ENCODE results near the gene FBLN1. TPM values are rescaled to one million over a fixed set of nuclear protein-coding genes. Genes with fewer than 3 reads are reported as not detected.

The FBLN1 gene
- total and polyA plus RNA-seq, 2 donors (not counting 3 experiments of a cell fraction or from before 2014, with no cell fraction given), result 1.2 to 4.0 TPM

DNA sequence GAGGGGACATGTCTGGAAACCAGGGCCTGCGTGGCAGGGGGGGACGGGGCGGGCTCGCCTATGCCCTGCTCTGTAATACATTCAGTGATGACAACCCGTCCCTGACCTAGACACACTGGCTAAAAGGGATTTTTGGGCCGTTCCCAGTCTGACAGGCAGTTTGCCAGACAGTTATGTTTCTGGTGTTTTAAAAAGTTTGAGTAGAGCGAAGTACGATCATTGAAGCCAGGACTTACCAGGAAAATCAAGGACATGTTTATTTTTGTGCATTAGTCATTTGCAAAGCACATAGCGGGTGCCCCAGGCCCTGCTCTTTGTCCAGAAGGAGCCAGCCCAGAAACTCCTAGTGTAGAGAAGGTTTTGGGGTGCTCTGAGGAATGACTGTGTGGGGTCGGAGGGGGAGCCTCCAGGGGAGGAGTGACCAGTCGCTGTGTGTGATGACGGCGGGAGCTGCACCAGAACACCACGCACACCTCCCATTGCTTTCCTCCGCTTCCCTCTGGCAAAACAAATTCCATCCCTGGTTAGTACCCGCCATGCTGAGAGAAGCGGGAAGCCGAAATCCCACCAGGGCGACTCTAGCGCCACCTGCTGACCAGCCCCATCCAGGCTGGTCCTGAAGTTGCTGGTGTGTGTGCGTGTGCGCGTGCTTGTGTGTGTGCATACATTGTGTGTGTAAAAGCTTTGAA lies 50.8 kb downstream of the FBLN1 start:
- H3K4me3 ChIP-seq (replicated peaks in 1 of 3; ENCODE audit: insufficient read depth in 1 of 3, low read depth in 1 of 3, low read length in 3 of 3), result no peak overlapping the region
- no peaks in the 10 kb centered on the region for H3K27me3 ChIP-seq (ENCODE audit: control insufficient read depth in 2 of 2, insufficient read depth in 2 of 2, low read length in 2 of 2)
- no peaks in the 10 kb centered on the region for H3K9me1 ChIP-seq (replicated peaks; ENCODE audit: control insufficient read depth, extremely low read depth, insufficient read depth, low read length)
- no peak overlapping the region for H3K4me2 ChIP-seq (ENCODE audit: insufficient read depth, low read length)
- POLR2A ChIA-PET, result no interaction called here
- CTCF ChIA-PET, result interaction anchor here (0.7 to 4.2 kb wide), 11 partner anchors 10 to 451 kb away, joined by 3 to 52 read pairs (median 4); no protein-coding TSS in a partner anchor
- BruUV-seq (replicated peaks), result no TSS peak
- dilution Hi-C loops (cut with MboI; ENCODE audit: extremely low pct_ligation_motif_present, low sequenced_read_pairs), result no loop called here
- no peaks in the 10 kb centered on the region for H4K20me1 ChIP-seq (replicated peaks; ENCODE audit: control insufficient read depth, extremely low read depth, insufficient read depth, low read length)
- FAIRE-seq, result peak; percentile 89
- DNase-seq (ENCODE audit: low read depth, low spot score), result peak; percentile 71
- no peaks in the 10 kb centered on the region for H3K79me2 ChIP-seq (ENCODE audit: control insufficient read depth, insufficient read depth, low read length)
- no peaks in the 10 kb centered on the region for H3K4me1 ChIP-seq (ENCODE audit: control insufficient read depth, extremely low read depth, insufficient read depth, low read length)
- no peak overlapping the region for H3K9ac ChIP-seq (replicated peaks; ENCODE audit: extremely low read depth, insufficient read depth, low read length)
- peak overlapping the region; percentile 91 for H2AFZ ChIP-seq (ENCODE audit: low read depth, low read length)
- H3K27ac ChIP-seq (ENCODE audit: insufficient read depth, low read depth, low read length), result no peak overlapping the region
- no peaks in the 10 kb centered on the region for H3K36me3 ChIP-seq (ENCODE audit: control insufficient read depth in 2 of 2, extremely low read depth in 1 of 2, insufficient read depth in 2 of 2, low read length in 2 of 2)
- H3K9me3 ChIP-seq (replicated peaks; ENCODE audit: control insufficient read depth, insufficient read depth, low read length), result no peaks in the 10 kb centered on the region
- intact Hi-C loops (cut with micrococcal nuclease), result loop anchor here (1.0 kb wide), 3 partner anchors 112 to 578 kb away; no protein-coding TSS in a partner anchor
- TF ChIP-seq JUN (IDR thresholded peaks at IDR 0.05; ENCODE audit: borderline replicate concordance, insufficient read depth, insufficient read length, low read depth) (no peak), MYC (IDR thresholded peaks at IDR 0.05; ENCODE audit: low read depth, low read length) (no peak), FOS (IDR thresholded peaks at IDR 0.05; ENCODE audit: borderline replicate concordance, insufficient read depth, low read length) (no peak), POLR2AphosphoS5 (IDR thresholded peaks at IDR 0.05; ENCODE audit: insufficient read depth, low read depth, low read length) (no peak), POLR2A (IDR thresholded peaks at IDR 0.05; ENCODE audit: low read depth, low read length) (no peak)
- TF ChIP-seq, protein P1, sequence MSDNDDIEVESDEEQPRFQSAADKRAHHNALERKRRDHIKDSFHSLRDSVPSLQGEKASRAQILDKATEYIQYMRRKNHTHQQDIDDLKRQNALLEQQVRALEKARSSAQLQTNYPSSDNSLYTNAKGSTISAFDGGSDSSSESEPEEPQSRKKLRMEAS (IDR thresholded peaks at IDR 0.05; ENCODE audit: insufficient read depth, insufficient read length), result no peak
- TF ChIP-seq, protein P2, sequence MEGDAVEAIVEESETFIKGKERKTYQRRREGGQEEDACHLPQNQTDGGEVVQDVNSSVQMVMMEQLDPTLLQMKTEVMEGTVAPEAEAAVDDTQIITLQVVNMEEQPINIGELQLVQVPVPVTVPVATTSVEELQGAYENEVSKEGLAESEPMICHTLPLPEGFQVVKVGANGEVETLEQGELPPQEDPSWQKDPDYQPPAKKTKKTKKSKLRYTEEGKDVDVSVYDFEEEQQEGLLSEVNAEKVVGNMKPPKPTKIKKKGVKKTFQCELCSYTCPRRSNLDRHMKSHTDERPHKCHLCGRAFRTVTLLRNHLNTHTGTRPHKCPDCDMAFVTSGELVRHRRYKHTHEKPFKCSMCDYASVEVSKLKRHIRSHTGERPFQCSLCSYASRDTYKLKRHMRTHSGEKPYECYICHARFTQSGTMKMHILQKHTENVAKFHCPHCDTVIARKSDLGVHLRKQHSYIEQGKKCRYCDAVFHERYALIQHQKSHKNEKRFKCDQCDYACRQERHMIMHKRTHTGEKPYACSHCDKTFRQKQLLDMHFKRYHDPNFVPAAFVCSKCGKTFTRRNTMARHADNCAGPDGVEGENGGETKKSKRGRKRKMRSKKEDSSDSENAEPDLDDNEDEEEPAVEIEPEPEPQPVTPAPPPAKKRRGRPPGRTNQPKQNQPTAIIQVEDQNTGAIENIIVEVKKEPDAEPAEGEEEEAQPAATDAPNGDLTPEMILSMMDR (IDR thresholded peaks at IDR 0.05; ENCODE audit: extremely low read depth in 1 of 2, insufficient read depth in 1 of 2, low read depth in 1 of 2, low read length in 2 of 2), result peak; percentile 91 to 98

Data from endothelial cell of umbilical vein (primary cell).